ENCODE data around the gene CEP120.
"Not testable (repeated sequence)": the region's sequence is repeated elsewhere in the genome, so short reads cannot be mapped to it uniquely, and the experiment has no call there.

Gene CEP120

GRCh38 chr5:123438902-123439301 lies 15.7 kb upstream of the CEP120 start:
- no peak for DNase-seq (ENCODE audit: low read depth)

- no peak for DNase-seq (ENCODE audit: low read depth)
These were observed 15.0 kb upstream of the CEP120 start for GRCh38 chr5:123438244-123438643.

- DNase-seq (ENCODE audit: low read depth), result no peak
These were observed 13.0 kb upstream of the CEP120 start for GRCh38 chr5:123436201-123436600.

- no peak for DNase-seq (ENCODE audit: low read depth)
These were observed 11.6 kb upstream of the CEP120 start for GRCh38 chr5:123434796-123435195.

- no peak for DNase-seq (ENCODE audit: low read depth)
These were observed 10.4 kb upstream of the CEP120 start for GRCh38 chr5:123433596-123433995.

GRCh38 chr5:123430441-123430840 lies 7.2 kb upstream of the CEP120 start:
- DNase-seq (ENCODE audit: low read depth), result not testable (repeated sequence)

GRCh38 chr5:123429993-123430392 lies 6.8 kb upstream of the CEP120 start:
- no peak for DNase-seq (ENCODE audit: low read depth)

GRCh38 chr5:123429221-123429954 lies 6.2 kb upstream of the CEP120 start:
- DNase-seq (ENCODE audit: low read depth), result no peak

GRCh38 chr5:123428521-123429220 lies 5.5 kb upstream of the CEP120 start:
- DNase-seq (ENCODE audit: low read depth), result no peak

GRCh38 chr5:123427281-123427680 lies 4.1 kb upstream of the CEP120 start:
- DNase-seq (ENCODE audit: low read depth), result no peak

- DNase-seq (ENCODE audit: low read depth), result no peak
These were observed 2.2 kb upstream of the CEP120 start for GRCh38 chr5:123425431-123425830.

- DNase-seq (ENCODE audit: low read depth), result no peak
These were observed 548 bp downstream of the CEP120 start for GRCh38 chr5:123422433-123423277.

- DNase-seq (ENCODE audit: low read depth), result no peak
These were observed 1.4 kb downstream of the CEP120 start for GRCh38 chr5:123421773-123422172.

GRCh38 chr5:123414974-123415373 lies 8.2 kb downstream of the CEP120 start:
- no peak for DNase-seq (ENCODE audit: low read depth)

- no peak for DNase-seq (ENCODE audit: low read depth)
These were observed 11.0 kb downstream of the CEP120 start for GRCh38 chr5:123412206-123412605.

- not testable (repeated sequence) for DNase-seq (ENCODE audit: low read depth)
These were observed 21.2 kb downstream of the CEP120 start for GRCh38 chr5:123401999-123402398.

GRCh38 chr5:123401320-123401719 lies 21.9 kb downstream of the CEP120 start:
- no peak for DNase-seq (ENCODE audit: low read depth)

GRCh38 chr5:123400870-123401291 lies 22.3 kb downstream of the CEP120 start:
- DNase-seq (ENCODE audit: low read depth), result not testable (repeated sequence)

- DNase-seq (ENCODE audit: low read depth), result no peak
These were observed 25.0 kb downstream of the CEP120 start for GRCh38 chr5:123398058-123398733.

GRCh38 chr5:123397538-123397937 lies 25.7 kb downstream of the CEP120 start:
- DNase-seq (ENCODE audit: low read depth), result no peak

GRCh38 chr5:123391009-123391408 lies 32.2 kb downstream of the CEP120 start:
- no peak for DNase-seq (ENCODE audit: low read depth)

GRCh38 chr5:123389794-123390193 lies 33.4 kb downstream of the CEP120 start:
- no peak for DNase-seq (ENCODE audit: low read depth)

All from CMK (cell line).